ENCODE results near the gene POMGNT2.

POMGNT2 gene

DNA sequence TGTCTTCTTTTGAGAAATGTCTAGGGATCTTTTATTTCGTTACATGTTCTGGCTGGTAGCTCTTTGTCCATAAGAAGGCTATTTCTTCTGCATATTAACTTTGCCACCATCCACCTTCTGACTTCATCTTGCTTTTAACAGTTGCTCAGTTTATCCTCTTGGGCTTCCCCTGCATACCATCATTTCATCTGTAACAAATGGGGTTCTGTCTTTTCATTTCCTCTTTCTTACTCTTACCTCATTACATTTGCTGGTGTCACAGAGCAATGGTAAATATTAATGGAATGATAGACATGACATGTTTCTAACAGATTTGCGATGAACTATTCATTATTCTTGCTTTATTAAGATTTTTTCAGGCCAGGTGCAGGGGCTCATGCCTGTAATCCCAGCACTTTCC is 64.4 kb downstream of the POMGNT2 start:
- no peak for DNase-seq

- no peak for DNase-seq
Measured at GRCh38 chr3:43038010-43038409, 67.9 kb downstream of the POMGNT2 start.

DNA sequence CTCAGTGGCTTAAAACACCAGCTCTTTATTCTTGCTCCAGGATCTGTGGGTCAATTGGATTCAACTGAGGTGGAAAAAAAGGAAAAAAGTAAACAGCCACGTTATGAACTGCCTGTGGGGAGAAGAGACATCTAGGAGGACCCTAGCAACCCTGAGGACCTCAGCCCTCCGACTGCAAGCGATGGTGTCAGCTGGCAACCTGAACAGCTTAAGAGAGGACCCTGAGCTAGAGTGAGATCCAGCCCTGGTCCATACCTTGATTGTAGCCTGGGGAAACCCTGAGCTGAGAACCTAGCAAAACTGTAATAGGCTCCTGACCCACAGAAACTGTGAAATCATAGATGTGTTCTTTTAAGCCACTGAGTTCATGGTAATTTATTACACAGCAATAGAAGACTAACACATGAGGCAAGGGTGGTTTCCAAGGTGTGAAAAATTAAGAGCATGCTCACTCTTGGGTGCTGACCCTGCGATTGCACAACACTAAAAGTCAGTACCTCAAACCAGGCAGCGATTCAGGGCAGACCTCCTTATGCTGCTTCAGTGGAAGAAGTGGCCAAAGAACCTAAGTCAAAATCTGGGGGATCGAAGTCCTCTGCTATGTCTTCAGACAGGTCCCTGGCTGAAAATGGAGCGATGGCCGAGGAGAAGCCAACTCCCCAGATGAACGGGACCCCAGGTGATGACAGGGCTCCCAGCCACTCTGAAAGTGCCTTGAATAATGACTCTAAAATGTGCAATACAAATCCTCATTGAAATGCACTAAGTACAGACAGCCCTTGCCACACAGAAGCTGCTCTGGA is 69.1 kb downstream of the POMGNT2 start:
- DNase-seq = no peak

DNA sequence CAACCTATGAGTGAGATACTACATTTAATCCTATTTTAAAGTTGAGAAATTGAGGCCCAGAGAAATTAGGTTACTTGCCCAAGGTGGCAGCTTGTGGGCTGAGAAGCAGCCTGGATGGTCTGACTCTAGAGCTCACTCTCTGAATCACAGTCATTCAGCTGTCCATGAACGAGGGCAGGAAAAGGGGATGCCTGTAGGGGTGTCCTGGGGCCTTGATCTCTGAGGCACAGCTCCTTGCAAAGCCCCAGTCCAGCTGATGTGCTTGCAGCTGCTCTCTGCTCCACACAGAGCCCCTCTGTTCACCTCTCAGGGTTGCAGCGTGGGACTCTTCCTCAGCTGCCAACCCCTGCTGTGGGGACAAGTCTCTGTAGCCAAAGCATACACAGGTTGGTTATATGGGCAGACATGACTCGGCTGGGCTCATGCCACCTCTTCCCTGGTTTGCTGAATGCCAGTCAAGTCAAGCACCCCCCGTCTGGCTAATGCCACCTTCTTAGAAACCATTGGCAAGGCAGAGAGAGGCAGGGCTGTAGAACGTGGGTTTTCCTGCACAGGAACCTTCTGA is 70.0 kb downstream of the POMGNT2 start:
- no peak for DNase-seq

GRCh38 chr3:43034911-43035310 is 71.0 kb downstream of the POMGNT2 start:
- DNase-seq = no peak

- no peak for DNase-seq
Measured at GRCh38 chr3:43034200-43034599, 71.7 kb downstream of the POMGNT2 start.

GRCh38 chr3:43032646-43033628 is 72.9 kb downstream of the POMGNT2 start:
- no peak for DNase-seq

DNA sequence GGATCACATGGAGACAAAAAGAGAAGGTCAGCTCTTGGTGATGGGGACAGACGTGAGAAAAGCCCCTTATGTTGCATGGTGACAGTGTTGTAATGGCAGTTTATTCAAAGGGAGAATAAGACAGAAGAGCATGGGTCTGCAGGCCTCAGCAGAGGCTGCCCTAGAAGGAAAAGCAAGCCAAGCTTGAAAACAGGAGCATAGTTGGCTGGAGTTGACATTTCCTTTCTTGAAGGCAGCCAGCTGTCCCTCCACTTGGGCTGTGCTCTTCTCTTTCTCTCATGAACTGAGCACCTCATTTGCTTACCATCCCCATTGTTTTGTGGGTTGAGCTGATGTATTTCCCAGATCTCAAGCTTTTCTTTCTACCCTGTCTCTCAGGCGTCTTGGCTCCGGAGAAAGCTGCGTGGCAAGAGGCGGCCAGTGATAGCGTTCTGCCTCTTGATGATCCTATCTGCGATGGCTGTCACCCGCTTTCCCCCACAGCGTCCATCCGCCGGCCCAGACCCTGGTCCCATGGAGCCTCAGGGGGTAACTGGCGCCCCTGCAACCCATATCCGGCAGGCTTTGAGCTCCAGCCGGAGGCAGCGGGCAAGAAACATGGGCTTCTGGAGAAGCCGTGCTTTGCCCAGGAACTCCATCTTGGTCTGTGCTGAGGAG is 73.9 kb downstream of the POMGNT2 start:
- DNase-seq = no peak

GRCh38 chr3:43031485-43031884 is 74.4 kb downstream of the POMGNT2 start:
- no peak for DNase-seq

DNA sequence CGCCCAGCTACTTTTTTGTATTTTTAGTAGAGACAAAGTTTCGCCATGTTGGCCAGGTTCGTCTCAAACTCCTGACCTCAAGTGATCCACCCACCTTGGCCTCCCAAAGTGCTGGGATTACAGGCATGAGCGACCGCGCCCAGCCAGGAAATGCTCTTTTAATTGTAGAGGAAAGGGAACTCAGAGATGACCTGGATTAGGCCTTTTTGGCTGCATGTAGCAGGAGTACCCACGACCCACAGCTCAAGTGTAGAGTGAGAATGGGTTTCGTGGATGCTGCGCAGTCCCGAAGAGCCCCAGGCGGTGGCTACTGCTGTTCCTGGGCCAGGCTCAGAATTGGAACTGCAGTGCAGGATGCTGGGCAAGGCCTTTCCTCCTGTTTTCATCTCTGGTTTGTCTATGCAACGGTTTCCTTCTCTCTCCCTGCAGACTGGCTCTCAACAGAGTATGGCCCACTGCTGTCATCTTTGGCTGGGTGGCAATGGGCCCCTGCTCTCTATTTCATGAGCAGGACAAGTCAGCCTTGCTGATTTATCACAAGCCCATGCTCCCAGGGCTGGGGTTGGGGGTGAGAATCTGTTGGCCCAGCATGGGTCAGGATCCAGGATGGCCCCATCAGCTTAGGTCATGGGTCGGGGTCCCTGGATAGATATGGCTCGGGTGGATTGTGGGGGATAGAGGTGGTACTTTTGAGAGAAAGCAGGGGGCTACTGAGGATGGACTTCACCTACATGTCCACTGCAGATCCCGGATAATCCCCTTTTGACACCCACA is 75.5 kb downstream of the POMGNT2 start:
- DNase-seq = no peak
